GM19467 (cell line): ENCODE results near the gene FAM200B.
"Not testable (repeated sequence)": the region's sequence is repeated elsewhere in the genome, so short reads cannot be mapped to it uniquely, and the experiment has no call there.

ENCODE experiments used
- ATAC-seq: cut with Tn5 transposase; IDR thresholded peaks from one replicate; pipeline ENCODE4 v1.9.1; 2021; ENCODE audit warnings: mild to moderate bottlenecking, moderate library complexity; ENCODE audit not compliant: unreplicated experiment

Gene FAM200B

GRCh38 chr4:15733061-15733460 is 51.4 kb downstream of the FAM200B start:
- ATAC-seq: not testable (repeated sequence)

GRCh38 chr4:15735536-15735935 is 53.9 kb downstream of the FAM200B start:
- ATAC-seq: no peak

DNA sequence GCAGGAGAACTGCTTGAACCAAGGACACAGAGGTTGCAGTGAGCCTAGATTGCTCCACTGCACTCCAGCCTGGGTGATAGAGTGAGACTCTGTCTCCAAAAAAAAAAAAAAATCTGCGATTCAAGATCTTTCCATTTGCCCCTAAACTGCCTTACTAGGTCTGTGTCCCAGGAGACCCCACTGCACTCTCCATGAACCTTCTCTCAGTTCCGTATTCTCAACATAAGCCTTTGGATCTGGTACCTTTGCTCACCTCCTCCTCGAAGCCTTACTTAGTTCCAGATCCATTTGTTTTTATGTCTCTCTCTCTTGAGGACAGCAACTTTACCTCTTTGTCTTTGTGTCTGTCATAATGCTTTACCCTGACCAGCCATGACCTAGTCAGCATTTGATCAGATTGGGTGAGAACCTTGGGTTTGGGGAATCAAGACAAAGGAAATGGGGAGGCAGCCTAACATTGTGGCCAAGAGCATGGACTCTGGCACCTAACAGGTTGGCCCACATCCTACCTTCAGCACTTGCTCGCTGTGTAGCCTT is 55.0 kb downstream of the FAM200B start:
- no peak for ATAC-seq

- ATAC-seq: no peak
Observed at GRCh38 chr4:15737255-15737654, 55.6 kb downstream of the FAM200B start.

DNA sequence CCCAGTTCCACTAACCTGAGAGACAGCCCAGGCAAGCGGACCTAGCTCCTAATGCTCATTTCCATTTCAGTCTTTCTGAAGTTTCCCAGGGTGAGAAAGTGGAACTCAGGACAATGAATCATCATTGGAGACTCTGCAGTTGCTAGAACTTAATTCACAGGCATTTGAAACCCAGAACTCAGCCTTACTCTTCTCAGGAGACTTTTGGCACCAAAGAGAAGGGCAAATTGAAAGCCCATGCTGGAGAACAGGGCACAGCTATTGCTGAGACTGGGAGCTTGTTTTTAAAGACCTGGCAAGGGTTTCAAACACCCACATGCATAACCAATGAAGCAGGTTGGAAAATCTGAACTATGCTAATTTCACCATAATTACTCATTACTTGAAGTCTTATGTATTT is 57.2 kb downstream of the FAM200B start:
- no peak for ATAC-seq
